Endothelial cell of umbilical vein (primary cell): ENCODE results near the gene TTC13. TPM values are rescaled to one million over a fixed set of nuclear protein-coding genes. Genes with fewer than 3 reads are reported as not detected.

Experiments used
- BruUV-seq: library from RNA; stranded (reverse); fragments of 400-500 nt; replicated peaks from 2 replicates; lab custom pipeline; 2021; lab: Mats Ljungman, UMichigan
- CTCF ChIA-PET: fragments of 300-600, 350-600 bp; sonication (Branson Sonifier 250); formaldehyde crosslinking; loops from one replicate; lab custom pipeline; 2021; ENCODE audit warnings: antibody characterized with exemption, inconsistent platforms; lab: Charles Lee
- POLR2A ChIA-PET: fragments of 300-600, 350-600 bp; sonication (Branson Sonifier 250); formaldehyde crosslinking; loops from one replicate; lab custom pipeline; 2021; ENCODE audit warnings: antibody characterized with exemption, inconsistent platforms; lab: Charles Lee
- DNase-seq: peaks from one replicate; pipeline ENCODE4 v3.0.0-alpha.2; 2011; ENCODE audit warnings: low read depth, low spot score
- FAIRE-seq: peaks from 2 replicates; lab custom pipeline; 2011; peaks lifted over from hg19 to GRCh38; lab: Jason Lieb, UNC
- H2AFZ ChIP-seq: 2 replicates; pipeline ENCODE4 v1.6.0; 2012; ENCODE audit warnings: low read depth, low read length, control low read depth, inconsistent platforms
- H3K27ac ChIP-seq: 2 replicates; pipeline ENCODE4 v1.5.1; 2011; ENCODE audit warnings: low read depth, mild to moderate bottlenecking, control low read depth, low read length, moderate library complexity; ENCODE audit not compliant: insufficient read depth
- H3K27me3 ChIP-seq, 2 experiments: 2 replicates each; pipeline versions ENCODE4 v1.6.0 to v1.6.1; 2011; ENCODE audit warnings: low read length in 2 of 2, mixed read lengths in 1 of 2; ENCODE audit not compliant: control insufficient read depth in 2 of 2, insufficient read depth in 2 of 2
- H3K36me3 ChIP-seq, 2 experiments: 2 replicates in 1 of 2; 3 replicates in 1 of 2; pipeline ENCODE4 v1.5.1; 2011; ENCODE audit warnings: low read length in 2 of 2, mild to moderate bottlenecking in 1 of 2, moderate library complexity in 1 of 2; ENCODE audit not compliant: control insufficient read depth in 2 of 2, insufficient read depth in 2 of 2; ENCODE audit errors: extremely low read depth in 1 of 2
- H3K4me1 ChIP-seq: 3 replicates; pipeline ENCODE4 v1.5.1; 2011; ENCODE audit warnings: mild to moderate bottlenecking, low read length; ENCODE audit not compliant: control insufficient read depth, insufficient read depth; ENCODE audit errors: extremely low read depth
- H3K4me2 ChIP-seq: 2 replicates; pipeline ENCODE4 v1.6.1; 2011; ENCODE audit warnings: low read length, control low read depth, mixed read lengths; ENCODE audit not compliant: insufficient read depth
- H3K4me3 ChIP-seq, 3 experiments: fragments of 200-600 bp in 1 of 3; sonication (generic), shearing (Covaris generic) in 1 of 3; replicated peaks in 1 of 3; 2 replicates each; pipeline ENCODE4 v1.5.1; 2011 to 2016; ENCODE audit warnings: control low read depth in 3 of 3, low read length in 3 of 3, mild to moderate bottlenecking in 2 of 3, inconsistent platforms in 1 of 3, low read depth in 1 of 3, moderate library complexity in 1 of 3; ENCODE audit not compliant: insufficient read depth in 1 of 3
- H3K79me2 ChIP-seq: 2 replicates; pipeline ENCODE4 v1.6.0; 2012; ENCODE audit warnings: low read length, inconsistent platforms; ENCODE audit not compliant: control insufficient read depth, insufficient read depth
- H3K9ac ChIP-seq: replicated peaks from 2 replicates; pipeline ENCODE3; 2011; ENCODE audit warnings: low read length, control low read depth; ENCODE audit not compliant: insufficient read depth; ENCODE audit errors: extremely low read depth
- H3K9me1 ChIP-seq: replicated peaks from 3 replicates; pipeline ENCODE4 v1.6.0; 2011; ENCODE audit warnings: mild to moderate bottlenecking, low read length; ENCODE audit not compliant: control insufficient read depth, insufficient read depth; ENCODE audit errors: extremely low read depth
- H3K9me3 ChIP-seq: replicated peaks from 2 replicates; pipeline ENCODE4 v1.5.1; 2012; ENCODE audit warnings: low read length, inconsistent platforms; ENCODE audit not compliant: control insufficient read depth, insufficient read depth
- H4K20me1 ChIP-seq: replicated peaks from 2 replicates; pipeline ENCODE3; 2011; ENCODE audit warnings: mild to moderate bottlenecking, low read length; ENCODE audit not compliant: control insufficient read depth, insufficient read depth; ENCODE audit errors: extremely low read depth
- EZH2 ChIP-seq: IDR thresholded peaks from 2 replicates; pipeline ENCODE4 v1.6.1; 2012; ENCODE audit warnings: borderline replicate concordance, low read depth, mild to moderate bottlenecking, moderate library complexity, low read length, inconsistent platforms; ENCODE audit not compliant: severe bottlenecking
- FOS ChIP-seq: IDR thresholded peaks from 2 replicates; pipeline ENCODE4 v1.6.1; 2011; ENCODE audit warnings: mild to moderate bottlenecking, low read length, moderate library complexity, borderline replicate concordance; ENCODE audit not compliant: insufficient read depth
- GATA2 ChIP-seq: IDR thresholded peaks from 2 replicates; pipeline ENCODE4 v1.7.0; 2011; ENCODE audit warnings: low read depth, mild to moderate bottlenecking, moderate library complexity, mixed read lengths, low read length; ENCODE audit not compliant: insufficient read length, insufficient read depth
- JUN ChIP-seq: IDR thresholded peaks from 2 replicates; pipeline ENCODE4 v1.6.1; 2011; ENCODE audit warnings: borderline replicate concordance, low read depth; ENCODE audit not compliant: insufficient read length, insufficient read depth
- MAX ChIP-seq: IDR thresholded peaks from 2 replicates; pipeline ENCODE4 v1.6.1; 2011; ENCODE audit not compliant: insufficient read depth, insufficient read length
- MYC ChIP-seq: IDR thresholded peaks from one replicate; pipeline ENCODE4 v1.6.1; 2011; ENCODE audit warnings: mild to moderate bottlenecking, low read depth, low read length
- POLR2A ChIP-seq: IDR thresholded peaks from 2 replicates; pipeline ENCODE4 v1.6.1; 2012; ENCODE audit warnings: low read depth, mild to moderate bottlenecking, control low read depth, low read length
- POLR2AphosphoS5 ChIP-seq: IDR thresholded peaks from 2 replicates; pipeline ENCODE4 v1.6.1; 2012; ENCODE audit warnings: low read depth, mild to moderate bottlenecking, control low read depth, low read length, moderate library complexity; ENCODE audit not compliant: insufficient read depth
- dilution Hi-C: fragments of 300-500 bp; cut with MboI; formaldehyde crosslinking; loops from one replicate; pipeline ENCODE4 v1.15.0; 2019; ENCODE audit warnings: low sequenced_read_pairs; ENCODE audit not compliant: extremely low pct_ligation_motif_present
- intact Hi-C: fragments of 100-400 bp; cut with micrococcal nuclease; formaldehyde crosslinking; loops from one replicate; pipeline ENCODE4 v1.10.0; 2022
- polyA plus RNA-seq, 4 experiments: library from polyadenylated mRNA; depleted of rRNA in 3 of 4; stranded (reverse) in 3 of 4; unstranded in 1 of 4; fragments of >200 nt; gene quantifications; 2 replicates each; pipeline versions ENCODE4 v1.2.1 to v1.2.3, GENCODE V29; 2011 to 2012; ENCODE audit warnings: missing spikeins in 1 of 4
- total RNA-seq: library from RNA; stranded (reverse); gene quantifications from 2 replicates; pipeline ENCODE4 v1.2.3, GENCODE V29; 2021
- TF ChIP-seq, protein P1 (sequence below), 2 donors: IDR thresholded peaks; 1 replicate in 1 of 2; 2 replicates in 1 of 2; pipeline ENCODE4 v1.5.1; 2011; ENCODE audit warnings: low read length in 2 of 2, mild to moderate bottlenecking in 2 of 2, moderate library complexity in 2 of 2, control low read depth in 1 of 2, inconsistent platforms in 1 of 2, low read depth in 1 of 2; ENCODE audit not compliant: insufficient read depth in 1 of 2; ENCODE audit errors: extremely low read depth in 1 of 2

TTC13 gene
- total and polyA plus RNA-seq, 2 donors (not counting 3 experiments of a cell fraction or from before 2014, with no cell fraction given), result 8.8 to 23.9 TPM

DNA sequence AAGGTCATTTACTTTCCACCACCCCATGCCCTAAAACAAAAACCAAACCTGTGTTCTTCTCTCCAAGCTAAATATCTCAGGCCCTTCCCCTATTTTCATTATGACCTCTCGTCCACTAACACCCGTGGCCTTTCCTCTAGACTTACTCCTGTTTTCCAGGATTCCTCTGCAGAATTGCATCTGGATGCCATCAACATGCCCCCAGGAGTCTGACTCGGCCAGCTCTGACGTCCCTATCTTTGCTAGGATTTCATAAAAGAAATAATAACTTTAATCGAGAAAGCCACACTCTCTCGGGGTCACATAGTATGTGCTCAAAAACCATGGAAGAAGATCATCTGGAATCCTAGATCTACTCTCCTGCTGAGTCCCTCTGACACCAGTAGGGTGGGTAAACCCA, 47.9 kb upstream of the TTC13 start:
- Histone ChIP-seq H3K9me3 (no peaks in the 10 kb centered on the region), H3K4me3 (no peak overlapping the region), H3K27me3 (no peaks in the 10 kb centered on the region), H2AFZ (no peak overlapping the region), H3K4me2 (no peak overlapping the region), H3K4me1 (peaks cover 16% of the 10 kb centered on the region), H3K9me1 (no peaks in the 10 kb centered on the region), H4K20me1 (no peaks in the 10 kb centered on the region), H3K79me2 (no peaks in the 10 kb centered on the region), H3K9ac (no peak overlapping the region), H3K27ac (no peak overlapping the region), H3K36me3 (no peaks in the 10 kb centered on the region)
- dilution Hi-C loops (no loop called here), intact Hi-C loops (loop anchor here (5.0 kb wide), 2 partner anchors 81 to 136 kb away; partner anchors contain the start of gene TRIM67)
- CTCF ChIA-PET, result no interaction called here
- FAIRE-seq (no peak), DNase-seq (no peak)
- no peak for TF ChIP-seq MAX
- no peak for TF ChIP-seq MYC
- no peak for TF ChIP-seq JUN
- TF ChIP-seq EZH2, result no peak
- TF ChIP-seq POLR2A, result no peak
- no peak for TF ChIP-seq FOS
- TF ChIP-seq, protein P1, sequence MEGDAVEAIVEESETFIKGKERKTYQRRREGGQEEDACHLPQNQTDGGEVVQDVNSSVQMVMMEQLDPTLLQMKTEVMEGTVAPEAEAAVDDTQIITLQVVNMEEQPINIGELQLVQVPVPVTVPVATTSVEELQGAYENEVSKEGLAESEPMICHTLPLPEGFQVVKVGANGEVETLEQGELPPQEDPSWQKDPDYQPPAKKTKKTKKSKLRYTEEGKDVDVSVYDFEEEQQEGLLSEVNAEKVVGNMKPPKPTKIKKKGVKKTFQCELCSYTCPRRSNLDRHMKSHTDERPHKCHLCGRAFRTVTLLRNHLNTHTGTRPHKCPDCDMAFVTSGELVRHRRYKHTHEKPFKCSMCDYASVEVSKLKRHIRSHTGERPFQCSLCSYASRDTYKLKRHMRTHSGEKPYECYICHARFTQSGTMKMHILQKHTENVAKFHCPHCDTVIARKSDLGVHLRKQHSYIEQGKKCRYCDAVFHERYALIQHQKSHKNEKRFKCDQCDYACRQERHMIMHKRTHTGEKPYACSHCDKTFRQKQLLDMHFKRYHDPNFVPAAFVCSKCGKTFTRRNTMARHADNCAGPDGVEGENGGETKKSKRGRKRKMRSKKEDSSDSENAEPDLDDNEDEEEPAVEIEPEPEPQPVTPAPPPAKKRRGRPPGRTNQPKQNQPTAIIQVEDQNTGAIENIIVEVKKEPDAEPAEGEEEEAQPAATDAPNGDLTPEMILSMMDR (IDR thresholded peaks at IDR 0.05; ENCODE audit: extremely low read depth in 1 of 2, insufficient read depth in 1 of 2, low read depth in 1 of 2, low read length in 2 of 2), result no peak
- TF ChIP-seq GATA2, result no peak
- TF ChIP-seq POLR2AphosphoS5, result no peak
- BruUV-seq, result no TSS peak
- POLR2A ChIA-PET, result no interaction called here
